GM21360 (cell line): Measurements from ENCODE around the gene CMTM2.

Source experiments
- ATAC-seq: cut with Tn5 transposase; IDR thresholded peaks from one replicate; pipeline ENCODE4 v1.9.1; 2021; ENCODE audit warnings: mild to moderate bottlenecking, moderate library complexity; ENCODE audit not compliant: unreplicated experiment

The CMTM2 gene

DNA sequence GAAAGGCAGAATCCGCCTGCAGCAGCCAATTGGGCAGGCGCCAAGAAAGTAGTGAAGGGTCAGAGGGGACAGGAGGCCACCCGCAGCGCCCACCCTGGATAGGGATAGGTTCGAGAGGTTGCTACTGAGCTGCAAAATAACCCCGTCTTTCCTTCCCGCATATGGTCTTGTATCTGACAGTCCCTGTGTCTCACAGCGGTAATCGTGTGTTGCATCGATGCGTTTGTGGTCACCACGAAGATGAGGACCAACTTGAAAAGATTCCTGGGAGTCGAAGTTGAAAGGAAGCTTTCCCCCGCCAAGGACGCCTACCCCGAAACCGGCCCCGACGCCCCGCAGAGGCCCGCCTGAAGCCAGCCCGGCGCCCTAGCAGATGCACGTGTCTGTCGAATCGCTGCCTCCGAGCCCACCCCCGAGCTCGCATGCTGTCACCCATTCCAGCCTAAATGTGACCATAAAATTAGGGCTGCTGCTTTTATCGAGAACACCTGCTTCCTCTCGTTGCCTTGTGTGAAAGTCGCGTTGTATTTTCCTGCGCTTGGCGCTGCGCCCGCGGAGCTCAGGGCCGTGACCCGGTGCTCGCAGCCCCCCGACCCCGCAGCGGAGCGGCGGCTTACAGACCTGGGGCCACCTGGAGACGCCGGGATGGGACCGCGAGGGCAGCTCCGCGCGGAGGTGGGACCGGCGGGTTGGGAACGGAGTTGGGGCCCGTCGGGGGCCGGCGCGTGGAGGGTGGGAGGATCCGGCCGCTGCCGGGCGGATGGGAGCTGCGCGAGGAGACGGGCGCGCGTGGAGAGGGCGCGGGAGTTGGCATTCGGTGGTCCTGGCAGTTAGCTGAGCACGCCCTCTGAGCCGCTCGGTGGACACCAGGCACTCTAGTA, at the start of gene CMTM2:
Gene CMTM2, plus strand, starts transcription at position 813 of the 881 bp plus-strand sequence. CDS start 145 bp downstream, outside the sequence.
- ATAC-seq = no peak

GRCh38 chr16:66529475-66529874, 49.8 kb upstream of the CMTM2 start:
- ATAC-seq = no peak

DNA sequence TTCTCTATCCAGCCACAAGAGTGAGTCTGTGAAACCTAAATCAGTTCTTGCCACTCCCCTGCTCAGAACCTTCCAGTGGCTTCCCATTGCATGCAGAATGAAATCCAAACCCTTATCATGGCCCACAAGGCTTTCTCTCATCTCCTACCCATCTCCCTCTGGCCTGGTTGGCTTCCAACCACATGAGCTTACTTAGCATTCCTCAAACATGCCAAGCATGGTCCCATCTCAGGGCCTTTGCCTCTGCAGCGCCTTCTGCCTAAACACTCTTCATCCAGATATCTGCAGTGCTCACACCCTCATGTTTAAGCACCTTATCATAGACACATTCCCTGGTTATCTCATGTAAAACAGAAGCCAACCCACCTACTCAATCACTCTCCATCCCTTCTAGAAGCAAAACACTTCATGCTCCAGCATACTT, 44.9 kb upstream of the CMTM2 start:
- ATAC-seq = no peak

DNA sequence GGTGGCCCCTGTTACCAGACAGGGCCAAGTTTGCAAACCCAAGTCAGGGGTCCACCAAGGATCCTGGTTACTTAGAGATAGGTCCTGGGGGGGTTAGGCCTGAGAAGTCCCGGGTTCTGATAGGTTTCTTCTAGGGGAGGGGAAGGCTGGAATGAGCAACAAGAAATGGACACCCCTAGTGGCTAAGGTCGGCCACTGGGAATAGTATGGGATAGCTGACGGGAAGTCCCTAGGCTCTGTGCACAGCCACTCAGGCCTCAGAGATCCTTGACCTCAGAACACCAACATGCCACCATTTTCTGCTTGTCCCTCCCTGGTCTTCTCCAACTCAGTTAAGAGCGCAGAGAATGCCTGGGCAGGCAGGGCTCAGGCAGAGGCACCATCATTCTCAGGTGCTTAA, 42.7 kb upstream of the CMTM2 start:
- no peak for ATAC-seq

- ATAC-seq = no peak
Measured at GRCh38 chr16:66537236-66537635, 42.0 kb upstream of the CMTM2 start.

- no peak for ATAC-seq
Measured at GRCh38 chr16:66538910-66539309, 40.4 kb upstream of the CMTM2 start.

GRCh38 chr16:66539623-66540469, 39.4 kb upstream of the CMTM2 start:
- ATAC-seq = peak; percentile 75

GRCh38 chr16:66541388-66542355, 37.6 kb upstream of the CMTM2 start:
- ATAC-seq = no peak

GRCh38 chr16:66542396-66542795, 36.9 kb upstream of the CMTM2 start:
- ATAC-seq = no peak

GRCh38 chr16:66543541-66543940, 35.7 kb upstream of the CMTM2 start:
- no peak for ATAC-seq

- ATAC-seq = no peak
Measured at GRCh38 chr16:66544016-66544757, 35.1 kb upstream of the CMTM2 start.

GRCh38 chr16:66547101-66547989, 31.9 kb upstream of the CMTM2 start:
- ATAC-seq = no peak

- ATAC-seq = no peak
Measured at GRCh38 chr16:66548068-66548467, 31.2 kb upstream of the CMTM2 start.

- no peak for ATAC-seq
Measured at GRCh38 chr16:66548868-66549267, 30.4 kb upstream of the CMTM2 start.

- peak; percentile 46 for ATAC-seq
Measured at GRCh38 chr16:66549284-66550131, 29.8 kb upstream of the CMTM2 start, which contains the start of gene TK2. Gene TK2 (minus strand): TSS chr16:66550122. CDS start chr16:66550061, 61 bp downstream.

DNA sequence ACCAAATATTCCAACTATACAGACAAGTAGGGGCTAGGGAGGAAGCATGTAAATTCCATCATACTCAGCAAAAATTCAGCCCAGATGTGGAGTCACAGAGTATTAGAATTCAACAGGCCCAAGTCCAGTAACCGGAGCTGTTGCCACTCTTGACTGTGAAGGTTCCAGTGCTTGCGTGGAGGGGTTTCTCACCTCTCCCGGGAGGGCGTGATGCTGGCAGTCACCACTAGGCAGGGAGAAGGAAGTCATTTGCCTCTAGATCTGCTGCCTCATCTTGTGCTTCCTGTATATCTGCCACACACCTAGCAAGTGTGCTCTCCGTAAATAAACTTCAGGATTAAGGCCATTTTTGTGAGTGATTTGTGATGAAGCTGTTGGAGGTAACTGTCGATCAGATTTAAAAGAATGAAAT, 27.9 kb upstream of the CMTM2 start:
- ATAC-seq = no peak

DNA sequence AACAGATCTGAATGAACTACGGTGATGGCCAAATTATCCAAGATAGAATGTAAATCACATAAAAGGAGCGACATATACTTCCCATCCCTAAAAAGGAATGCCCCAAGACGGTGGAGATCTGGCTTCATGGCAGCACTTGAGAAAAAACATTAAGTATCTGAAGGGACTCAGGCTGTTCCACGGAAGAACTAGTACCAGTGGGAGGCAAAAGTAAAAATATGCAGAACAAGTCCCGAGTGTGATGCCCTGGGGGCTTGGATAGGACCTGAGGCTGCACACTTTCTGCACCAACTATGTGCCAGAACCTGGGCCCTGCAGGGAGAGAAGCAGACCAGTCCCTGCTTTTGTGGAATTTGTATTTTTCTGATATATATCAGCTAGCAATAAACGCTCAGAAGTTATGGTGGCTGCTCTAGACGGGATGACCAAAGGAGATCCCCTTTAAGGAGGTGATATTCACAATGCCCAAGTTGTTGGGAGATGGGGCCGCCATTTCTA, 27.4 kb upstream of the CMTM2 start:
- ATAC-seq = peak; percentile 4
